Germinal center (tissue), 1 donor: ENCODE results near the gene P3H4.

Source experiments
- DNase-seq: peaks from one replicate; pipeline ENCODE4 v3.0.0; 2012; ENCODE audit warnings: mixed read lengths, low spot score

P3H4 gene

GRCh38 chr17:41769985-41770384 is 41.8 kb downstream of the P3H4 start:
- no peak for DNase-seq

DNA sequence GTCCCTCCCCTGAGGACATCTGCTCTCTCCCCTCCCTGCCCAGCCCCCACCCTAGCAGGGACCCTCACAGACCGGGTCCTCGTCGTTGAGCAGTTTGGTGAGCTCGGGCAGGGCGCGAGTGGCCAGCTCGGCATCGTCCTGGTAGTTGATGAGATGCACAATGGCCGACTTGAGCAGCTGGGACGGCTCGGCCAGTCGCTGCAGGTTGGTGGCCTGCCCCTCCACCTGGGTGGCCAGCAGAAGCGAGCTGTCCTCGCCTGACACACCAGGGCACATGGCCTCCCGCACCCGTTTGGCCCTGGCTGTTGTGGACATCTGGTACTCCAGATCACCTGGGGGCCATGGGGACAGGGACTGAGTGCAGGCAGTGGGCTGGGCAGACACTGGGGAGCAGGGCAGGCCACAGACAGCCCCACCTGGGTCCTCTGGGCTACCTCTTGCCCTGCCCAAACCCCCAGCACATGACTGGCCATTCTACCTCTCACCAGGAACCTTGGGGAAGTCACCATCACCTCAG is 42.3 kb downstream of the P3H4 start:
- no peak for DNase-seq

DNA sequence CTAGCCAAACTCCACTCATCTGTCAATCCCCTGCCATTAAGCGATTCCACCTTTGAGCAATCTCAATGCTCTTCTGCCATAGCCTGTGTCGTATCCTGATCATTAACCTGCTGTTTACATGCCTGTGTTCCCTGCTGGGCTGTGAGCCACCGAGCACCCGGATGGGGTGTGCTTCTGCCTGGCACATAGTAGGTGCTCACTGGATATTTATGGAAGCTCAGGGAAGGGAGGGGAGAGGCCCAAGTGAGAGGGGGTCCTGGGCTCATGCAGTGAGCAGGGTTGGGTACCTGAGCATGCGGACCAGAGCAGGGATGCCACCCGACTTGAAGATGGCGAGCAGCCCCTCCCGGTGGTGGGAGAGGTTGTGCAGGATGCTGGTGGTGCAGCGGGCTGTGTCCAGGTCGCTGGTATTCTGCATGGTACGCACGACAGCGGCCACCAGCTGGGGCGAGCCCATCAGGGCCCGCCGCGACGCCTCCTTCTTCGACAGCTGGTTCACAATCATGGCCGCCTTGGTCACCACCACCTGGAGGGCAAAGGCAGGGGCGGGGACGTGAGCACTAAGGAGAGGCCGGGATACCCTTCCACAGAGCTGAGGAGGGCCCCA is 43.0 kb downstream of the P3H4 start:
- no peak for DNase-seq

- DNase-seq = no peak
Observed at GRCh38 chr17:41767324-41768042, 44.3 kb downstream of the P3H4 start.

DNA sequence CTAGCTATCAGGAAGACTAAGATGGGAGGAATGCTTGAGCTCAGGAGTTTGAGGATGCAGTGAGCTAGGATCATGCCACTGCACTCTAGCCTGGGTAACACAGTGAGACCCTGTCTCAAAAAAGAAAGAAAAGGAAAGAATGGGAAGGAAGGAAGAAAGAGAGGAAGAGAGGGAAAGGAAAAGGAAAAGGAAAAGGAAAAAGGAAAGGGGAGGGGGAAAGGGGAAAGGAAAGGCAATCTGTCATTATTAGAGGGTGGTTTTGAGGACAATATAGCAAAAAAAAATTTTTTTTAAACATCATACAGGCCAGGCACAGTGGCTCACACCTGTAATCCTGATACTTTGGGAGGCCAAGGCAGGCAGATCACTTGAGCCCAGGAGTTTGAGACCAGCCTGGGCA is 45.6 kb downstream of the P3H4 start:
- DNase-seq = no peak

DNA sequence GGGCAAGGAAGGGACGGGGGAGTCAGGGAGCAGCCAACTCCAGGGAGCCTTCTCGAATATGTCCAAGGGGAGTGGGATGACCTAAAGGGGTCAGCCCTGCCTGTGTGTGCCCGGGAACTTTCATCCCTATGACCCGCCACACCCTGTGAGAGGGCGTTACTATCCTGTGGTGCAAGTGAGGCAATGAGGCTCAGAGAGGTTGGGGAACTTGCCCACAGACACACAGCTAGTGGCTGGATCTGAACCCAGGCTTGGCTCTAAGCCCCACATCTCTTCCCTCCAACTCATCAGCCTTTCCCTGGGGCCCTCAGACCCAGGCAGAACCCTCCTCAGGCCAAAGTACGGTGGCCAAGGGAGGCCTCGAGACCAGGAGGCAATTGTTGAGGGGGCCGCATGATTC is 48.4 kb downstream of the P3H4 start:
- no peak for DNase-seq

GRCh38 chr17:41762841-41763240 is 48.9 kb downstream of the P3H4 start:
- no peak for DNase-seq

DNA sequence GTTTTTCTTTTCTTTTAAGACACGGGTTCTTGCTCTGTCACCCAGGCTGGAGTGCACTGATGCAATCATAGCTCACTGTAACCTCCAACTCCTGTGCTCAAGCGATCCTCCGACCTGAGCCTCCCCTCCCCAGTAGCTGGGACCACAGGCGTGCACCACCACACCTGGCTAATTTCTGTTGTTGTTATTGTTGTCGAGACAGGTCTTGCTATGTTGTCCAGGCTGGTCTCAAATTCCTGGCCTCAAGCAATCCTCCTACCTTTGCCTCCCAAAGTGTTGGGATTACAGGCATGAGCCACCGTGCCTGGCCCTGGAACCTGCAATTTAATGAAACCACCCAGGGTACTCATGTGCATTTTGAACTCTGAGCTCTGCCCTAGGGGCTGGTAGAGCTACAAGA is 49.4 kb downstream of the P3H4 start:
- DNase-seq = no peak

- DNase-seq = peak; percentile 56
Observed at GRCh38 chr17:41760878-41761277, 50.9 kb downstream of the P3H4 start.

DNA sequence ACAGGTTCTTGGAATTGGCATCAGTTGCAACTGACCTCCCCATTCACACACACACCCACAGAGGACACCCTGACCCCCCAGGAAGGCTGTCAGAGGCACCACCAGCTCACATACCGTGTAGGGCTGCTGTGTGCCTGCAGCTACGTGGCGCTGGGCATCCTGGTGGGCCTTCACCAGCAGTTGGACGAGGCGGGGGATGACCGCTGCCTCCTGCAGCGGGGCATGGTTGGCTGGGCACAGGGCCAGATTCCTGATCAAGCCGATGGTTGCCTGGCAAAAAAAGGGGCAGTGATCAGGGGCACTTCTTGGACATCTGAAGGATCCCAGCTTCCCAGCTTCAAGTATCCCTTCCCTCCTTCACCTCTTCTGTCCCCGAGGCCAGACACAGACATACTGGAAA is 53.1 kb downstream of the P3H4 start:
- DNase-seq = no peak

GRCh38 chr17:41754066-41754465 is 57.7 kb downstream of the P3H4 start:
- DNase-seq = no peak
